GM19463 (cell line): ENCODE data around the gene OR5C1.
"Not testable (repeated sequence)": the region's sequence is repeated elsewhere in the genome, so short reads cannot be mapped to it uniquely, and the experiment has no call there.

Experiments used
- ATAC-seq: cut with Tn5 transposase; IDR thresholded peaks from one replicate; pipeline ENCODE4 v1.9.1; 2021; ENCODE audit warnings: mild to moderate bottlenecking, moderate library complexity; ENCODE audit not compliant: unreplicated experiment

OR5C1 gene

DNA sequence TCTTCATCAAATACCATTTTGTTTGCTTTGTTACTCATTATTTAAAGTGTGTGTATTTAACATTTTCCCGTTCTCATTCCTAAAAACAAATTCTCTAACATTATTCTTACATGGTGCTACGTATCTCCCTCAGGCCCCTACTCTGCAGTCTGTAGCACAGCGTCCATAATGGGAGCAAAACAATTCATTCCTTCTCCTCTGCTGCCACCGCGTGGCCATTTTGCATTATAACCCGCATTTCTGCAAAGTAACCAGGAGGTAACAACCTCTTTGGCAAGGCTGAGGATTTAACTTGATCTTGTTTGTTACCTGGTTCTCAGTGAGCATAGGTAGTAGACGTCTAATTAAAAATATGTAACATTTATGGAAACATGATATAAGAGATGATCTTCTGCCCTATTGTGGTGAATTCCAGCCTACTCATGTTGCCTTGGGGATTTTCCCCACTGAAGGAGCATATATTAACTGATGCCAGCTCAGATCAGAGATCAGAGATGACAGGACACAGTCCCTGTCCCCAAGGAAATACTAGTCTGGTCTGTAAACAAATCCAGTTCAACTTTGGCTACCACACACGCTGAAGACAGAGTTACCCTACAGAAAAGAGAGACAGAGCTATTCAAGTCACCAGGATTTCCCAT is 21.7 kb downstream of the OR5C1 start:
- ATAC-seq = peak; percentile 84

DNA sequence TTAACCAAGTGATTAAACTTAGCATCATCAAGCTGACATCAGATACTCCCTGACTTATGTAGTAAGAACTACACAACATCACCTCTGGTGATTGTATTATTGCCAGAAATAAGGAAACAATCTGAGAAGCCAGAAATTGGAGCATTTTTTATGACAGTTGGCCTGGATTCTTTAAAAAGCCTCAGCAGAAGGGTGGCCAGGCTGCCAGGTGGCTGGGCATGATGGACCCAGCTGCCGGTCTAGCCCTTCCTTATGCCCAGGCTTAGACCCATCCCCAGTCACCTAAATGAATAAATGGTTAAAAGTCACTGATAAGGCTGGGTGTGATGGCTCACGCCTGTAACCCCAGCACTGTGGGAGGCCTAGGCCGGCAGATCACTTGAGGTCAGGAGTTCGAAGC is 24.0 kb downstream of the OR5C1 start:
- no peak for ATAC-seq

DNA sequence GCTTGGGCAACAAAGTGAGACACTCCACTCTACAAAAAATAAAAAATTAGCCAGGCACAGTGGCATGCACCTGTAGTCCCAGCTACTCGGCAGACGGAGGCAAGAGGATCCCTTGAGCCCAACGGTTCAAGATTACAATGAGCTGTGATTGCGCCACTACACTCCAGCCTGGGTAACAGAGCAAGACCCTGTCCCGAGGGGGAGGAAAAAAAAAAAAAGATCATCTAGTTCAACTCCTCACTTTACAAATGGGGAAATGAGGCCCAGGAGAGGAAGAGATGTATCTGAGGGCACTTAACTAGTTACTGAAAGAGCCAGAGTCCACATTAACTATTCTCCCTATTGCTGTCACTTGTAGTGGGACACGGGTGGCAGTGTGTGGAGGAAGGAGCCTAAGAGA is 25.8 kb downstream of the OR5C1 start:
- ATAC-seq = no peak

DNA sequence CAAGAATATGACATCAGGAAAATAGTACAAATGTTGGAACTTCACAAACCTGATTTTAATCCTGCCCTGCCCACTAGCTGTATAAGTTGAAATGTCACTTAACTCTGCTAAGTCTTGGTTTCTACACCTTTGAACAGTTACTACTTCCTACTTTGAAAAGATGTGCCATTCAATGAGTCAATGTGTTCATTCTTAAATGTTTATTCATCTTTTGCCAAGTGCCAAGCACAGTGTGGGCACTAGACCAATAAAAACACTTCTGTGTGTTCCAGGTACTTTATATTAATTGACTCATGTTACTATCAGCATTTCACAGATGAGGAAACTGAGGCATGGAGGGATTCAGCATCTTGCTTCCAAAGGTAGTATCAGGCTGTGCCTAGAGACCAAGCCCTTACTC is 26.8 kb downstream of the OR5C1 start:
- no peak for ATAC-seq

DNA sequence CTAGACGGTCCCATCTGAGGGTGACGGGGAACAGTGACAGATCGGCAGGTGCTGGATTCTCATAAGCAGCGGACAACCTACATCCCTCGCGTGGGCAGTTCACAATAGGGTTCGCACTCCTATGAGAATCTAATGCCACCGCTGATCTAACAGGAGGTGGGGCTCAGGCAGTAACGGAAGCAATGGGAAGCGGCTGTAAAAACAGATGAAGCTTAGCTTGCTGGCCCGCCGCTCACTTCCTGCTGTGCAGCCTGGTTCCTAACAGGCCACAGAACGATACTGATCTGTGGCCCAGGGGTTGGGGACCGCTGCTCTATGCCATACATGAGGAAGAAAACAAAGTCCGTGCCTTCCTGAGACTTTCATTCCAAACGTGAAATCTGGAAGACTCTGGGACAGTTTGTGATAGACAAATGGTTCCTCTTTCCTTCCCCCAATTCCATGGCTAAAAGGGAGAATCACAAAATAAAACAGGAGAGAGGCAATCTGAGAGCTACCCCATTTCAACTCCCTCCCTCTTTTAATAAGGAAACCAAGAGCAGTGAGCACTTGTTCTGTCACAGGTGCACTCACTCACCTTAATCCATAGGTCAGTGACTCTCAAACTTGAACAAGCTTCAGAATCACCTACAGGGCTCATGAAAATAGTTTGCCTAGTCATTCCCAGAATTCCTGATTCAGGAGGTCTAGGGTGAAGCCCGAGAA is 27.6 kb downstream of the OR5C1 start:
- no peak for ATAC-seq

DNA sequence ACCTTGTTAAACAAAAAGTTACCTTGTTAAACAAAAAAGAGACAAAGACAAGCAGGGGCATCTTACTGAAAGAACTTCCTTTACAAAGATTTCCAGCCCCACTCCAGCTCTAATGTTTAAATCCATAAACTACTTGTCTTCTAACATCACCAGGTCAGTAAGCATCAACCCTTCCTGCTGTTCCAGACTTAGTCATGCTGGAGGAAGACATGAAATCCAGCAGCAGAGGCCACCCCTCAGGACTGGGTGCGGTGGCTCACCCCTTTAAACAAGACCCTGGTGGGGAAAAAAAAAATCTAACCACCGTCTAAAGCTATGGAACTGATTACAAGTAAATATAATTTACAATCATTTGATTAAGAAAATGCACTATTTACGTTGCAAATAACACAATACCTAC is 30.6 kb downstream of the OR5C1 start:
- no peak for ATAC-seq

DNA sequence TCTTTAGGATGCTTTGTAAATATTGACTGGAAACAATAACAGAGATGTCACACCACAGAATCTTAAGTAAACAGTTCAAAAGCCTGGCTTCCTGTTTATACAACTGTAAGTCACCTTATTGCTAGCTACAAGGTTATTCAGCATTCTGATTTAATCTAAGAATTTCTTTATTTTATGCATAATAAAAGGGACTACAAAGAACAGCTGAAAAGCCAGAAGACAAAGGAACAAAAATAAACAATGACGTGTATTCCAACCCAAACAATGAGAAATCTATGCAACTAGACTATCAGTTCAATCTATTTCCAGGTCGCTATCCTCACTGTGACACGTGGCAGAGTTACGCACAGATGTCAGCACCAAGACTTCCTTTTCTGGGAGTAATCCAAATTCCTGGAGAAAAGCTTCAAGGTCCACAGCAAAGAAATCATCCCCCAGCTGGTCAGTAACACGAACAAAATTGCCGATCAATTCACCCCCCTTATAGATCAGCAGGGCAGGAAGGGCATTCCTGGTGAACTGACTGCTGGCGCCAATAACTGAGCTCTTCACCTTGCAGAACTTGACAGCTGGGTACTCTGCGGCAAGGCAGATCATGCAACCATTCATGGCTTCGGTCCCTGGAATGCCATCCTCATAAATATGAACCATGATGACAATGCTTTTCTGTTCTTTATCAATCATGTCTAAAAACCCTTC is 31.2 kb downstream of the OR5C1 start:
- ATAC-seq = no peak

DNA sequence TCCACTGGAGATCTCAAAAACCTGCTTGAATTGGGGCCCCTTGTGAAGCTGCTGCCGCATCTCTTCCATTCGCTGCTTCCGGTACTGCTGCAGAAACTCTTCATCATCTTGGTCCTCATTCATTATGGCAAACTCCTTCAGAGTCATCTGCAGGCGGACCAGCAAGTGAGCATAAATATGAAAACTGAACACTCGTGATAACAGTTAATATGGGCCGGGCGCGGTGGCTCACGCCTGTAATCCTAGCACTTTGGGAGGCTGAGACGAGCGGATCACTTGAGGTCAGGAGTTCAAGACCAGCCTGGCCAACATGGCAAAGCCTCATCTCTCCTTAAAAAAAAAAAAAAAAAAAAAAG is 31.7 kb downstream of the OR5C1 start:
- no peak for ATAC-seq

DNA sequence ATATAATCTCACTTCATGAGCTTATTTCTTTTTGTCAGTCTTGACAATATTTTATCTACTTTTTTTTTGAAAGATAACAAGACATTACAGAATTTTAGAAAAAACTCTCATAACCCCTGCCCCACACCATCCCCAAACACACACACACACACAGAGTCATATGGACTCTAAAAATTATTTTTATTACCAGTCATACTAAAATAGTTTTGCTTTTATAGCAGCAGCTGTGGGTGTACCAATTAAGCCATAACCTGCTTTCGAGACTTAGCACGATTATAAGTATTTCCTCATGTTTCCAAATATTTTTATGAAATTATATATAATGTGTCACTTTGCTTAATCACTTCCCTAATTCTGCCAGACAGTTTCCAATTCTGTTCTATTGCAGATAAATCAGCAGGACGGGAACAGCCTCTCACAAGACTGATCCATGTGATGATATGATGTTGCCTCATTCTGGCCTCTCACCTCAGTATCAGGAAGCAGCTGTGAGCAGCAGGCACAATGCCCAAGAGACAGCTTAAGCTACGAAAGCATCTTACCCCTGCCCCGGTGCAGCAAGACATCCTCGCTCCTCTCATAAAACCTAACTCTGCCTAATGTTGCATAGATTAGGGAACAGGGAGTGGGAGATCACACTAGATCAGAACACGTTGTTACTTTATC is 32.7 kb downstream of the OR5C1 start:
- no peak for ATAC-seq

DNA sequence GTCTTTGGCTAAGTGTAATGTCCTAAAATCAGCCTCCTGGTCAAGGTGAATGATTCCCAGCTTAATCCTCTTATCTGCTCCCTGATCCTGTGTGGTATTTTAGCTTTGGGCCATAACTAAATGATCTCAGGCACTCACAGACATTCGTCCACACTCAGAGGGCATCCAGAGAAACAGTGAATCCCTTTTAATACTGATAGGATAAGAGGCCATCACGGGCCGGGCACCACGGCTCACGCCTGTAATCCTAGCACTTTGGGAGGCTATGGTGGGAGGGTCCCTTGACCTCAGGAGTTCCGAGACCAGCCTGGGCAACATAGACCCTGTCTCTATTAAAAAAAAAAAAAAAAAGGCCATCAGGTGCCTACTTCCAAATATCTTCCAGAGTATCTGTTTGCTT is 33.3 kb downstream of the OR5C1 start:
- no peak for ATAC-seq

DNA sequence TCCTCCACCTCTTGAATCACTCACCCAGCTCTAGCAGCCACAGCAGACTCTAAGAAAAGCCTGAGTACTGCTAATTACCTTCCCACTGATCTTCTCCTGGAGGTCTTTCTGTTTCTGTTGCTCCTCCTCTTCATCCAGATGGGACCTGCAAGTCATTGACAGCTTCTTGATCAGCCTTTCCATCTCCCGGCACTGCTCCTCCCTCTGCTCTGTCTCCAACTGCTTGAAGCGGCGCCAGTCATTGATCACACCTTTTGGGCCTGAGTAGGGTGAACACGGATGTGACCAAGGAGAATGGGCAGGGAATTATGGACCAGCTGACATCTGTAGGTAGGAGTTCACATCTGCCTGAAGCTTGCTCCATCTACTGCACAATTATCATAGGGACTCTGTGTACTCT is 34.2 kb downstream of the OR5C1 start:
- no peak for ATAC-seq

DNA sequence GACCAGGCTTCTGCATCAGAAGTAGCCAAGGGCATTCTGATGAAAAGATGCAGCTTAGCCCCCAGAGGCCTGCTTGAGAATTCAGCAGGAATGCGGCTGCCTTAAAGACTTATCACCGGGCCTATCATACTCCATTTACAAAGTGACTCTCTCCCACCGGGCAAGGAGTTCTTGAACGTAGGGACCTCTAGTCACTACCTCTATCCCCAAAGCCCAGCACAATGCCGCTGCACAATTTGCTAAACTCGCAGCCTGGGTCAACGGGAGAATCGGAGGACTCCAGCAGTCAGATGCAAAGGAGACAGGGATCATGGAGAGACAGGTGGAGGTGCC is 39.0 kb downstream of the OR5C1 start:
- ATAC-seq = peak; percentile 10

DNA sequence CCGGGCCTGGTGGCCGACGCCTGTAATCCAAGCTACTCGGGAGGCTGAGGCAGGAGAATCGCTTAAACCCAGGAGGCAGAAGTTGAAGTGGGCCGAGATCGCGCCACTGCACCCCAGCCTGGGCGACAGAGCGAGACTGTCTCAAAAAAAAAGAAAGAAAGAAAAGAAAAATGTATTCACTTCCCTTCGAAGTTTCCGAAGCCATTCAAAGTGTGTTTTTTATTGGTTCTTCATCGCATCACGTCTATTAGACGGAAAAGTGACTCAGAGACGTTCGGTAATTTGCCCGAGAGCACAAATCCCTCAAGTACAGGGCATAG is 40.2 kb downstream of the OR5C1 start:
- ATAC-seq = not testable (repeated sequence)

DNA sequence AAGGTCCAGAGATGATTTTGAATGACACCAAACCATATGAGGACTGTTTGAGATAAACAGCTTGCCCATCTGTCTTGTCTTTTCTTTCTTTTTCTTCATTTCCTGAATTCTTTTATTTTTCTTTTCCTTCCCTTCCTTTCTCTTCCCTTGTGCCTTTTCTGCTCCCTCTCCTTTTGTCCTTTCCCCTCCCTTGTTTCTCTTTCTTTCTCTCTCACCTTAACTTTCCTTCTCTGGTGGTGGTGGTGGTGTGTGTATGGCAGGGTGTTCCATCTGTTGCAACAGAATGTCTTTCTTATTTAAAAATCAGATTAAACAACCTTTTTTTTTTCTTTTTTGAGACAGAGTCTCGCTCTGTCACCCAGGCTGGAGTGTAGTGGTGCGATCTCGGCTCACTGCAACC is 43.5 kb downstream of the OR5C1 start:
- no peak for ATAC-seq

DNA sequence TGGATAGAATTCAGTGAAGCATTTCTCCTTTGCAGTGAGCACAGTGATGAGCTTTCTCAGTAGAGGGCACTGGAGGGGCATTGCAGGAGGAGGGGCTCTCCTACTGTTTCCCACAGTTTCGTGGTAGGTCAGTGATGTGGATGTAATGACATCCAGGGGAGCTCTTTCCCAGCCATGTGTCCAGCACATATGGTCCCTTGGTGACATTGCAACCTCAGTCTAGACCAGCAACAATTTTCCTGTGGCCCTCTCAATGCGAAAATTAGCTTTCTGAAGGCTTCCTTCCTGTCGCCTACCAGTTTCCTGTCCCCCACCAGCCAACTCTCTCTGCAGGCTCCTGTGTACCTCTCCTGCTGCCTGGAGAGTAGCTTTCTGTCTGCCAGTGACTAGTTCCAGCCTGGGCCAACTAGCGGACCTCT is 46.6 kb downstream of the OR5C1 start:
- ATAC-seq = no peak

DNA sequence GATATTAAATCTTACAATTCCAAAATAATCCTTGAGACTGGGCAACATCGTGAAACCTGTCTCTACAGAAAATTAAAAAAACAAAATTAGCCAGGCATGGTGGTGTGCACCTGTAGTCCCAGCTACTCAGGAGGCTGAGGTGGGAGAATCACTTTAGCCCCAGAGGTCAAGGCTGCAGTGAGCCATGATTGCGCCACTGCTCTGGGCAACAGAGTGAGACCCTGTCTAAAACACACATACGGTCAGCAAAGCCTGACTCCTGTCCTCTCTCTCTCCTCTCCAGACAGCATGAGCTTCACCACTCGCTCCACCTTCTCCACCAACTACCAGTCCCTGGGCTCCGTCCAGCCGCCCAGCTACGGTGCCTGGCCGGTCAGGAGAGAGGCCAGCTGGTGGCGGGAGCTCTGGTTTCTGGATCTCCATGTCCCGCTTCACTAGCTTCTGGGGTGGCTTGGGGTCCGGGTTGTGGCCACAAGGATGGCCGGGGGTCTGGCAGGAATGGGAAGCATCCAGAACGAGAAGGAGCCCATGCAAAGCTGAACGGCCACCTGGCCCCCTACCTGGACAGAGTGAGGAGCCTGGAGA is 48.6 kb downstream of the OR5C1 start:
- no peak for ATAC-seq

DNA sequence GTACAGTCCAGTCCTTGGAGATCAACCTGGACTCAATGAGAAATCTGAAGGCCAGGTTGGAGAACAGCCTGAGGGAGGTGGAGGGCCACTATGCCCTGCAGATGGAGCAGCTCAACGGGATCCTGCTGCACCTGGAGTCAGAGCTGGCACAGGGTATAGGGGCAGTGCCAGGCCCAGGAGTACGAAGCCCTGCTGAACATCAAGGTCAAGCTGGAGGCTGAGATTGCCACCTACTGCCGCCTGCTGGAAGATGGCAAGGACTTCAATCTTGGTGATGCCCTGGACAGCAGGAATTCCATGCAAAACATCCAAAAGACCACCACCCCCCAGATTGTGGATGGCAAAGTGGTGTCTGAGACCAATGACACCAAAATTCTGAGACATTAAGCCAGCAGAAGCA is 49.7 kb downstream of the OR5C1 start:
- not testable (repeated sequence) for ATAC-seq
